Measurements from ENCODE around the gene GATA6.

DNA sequence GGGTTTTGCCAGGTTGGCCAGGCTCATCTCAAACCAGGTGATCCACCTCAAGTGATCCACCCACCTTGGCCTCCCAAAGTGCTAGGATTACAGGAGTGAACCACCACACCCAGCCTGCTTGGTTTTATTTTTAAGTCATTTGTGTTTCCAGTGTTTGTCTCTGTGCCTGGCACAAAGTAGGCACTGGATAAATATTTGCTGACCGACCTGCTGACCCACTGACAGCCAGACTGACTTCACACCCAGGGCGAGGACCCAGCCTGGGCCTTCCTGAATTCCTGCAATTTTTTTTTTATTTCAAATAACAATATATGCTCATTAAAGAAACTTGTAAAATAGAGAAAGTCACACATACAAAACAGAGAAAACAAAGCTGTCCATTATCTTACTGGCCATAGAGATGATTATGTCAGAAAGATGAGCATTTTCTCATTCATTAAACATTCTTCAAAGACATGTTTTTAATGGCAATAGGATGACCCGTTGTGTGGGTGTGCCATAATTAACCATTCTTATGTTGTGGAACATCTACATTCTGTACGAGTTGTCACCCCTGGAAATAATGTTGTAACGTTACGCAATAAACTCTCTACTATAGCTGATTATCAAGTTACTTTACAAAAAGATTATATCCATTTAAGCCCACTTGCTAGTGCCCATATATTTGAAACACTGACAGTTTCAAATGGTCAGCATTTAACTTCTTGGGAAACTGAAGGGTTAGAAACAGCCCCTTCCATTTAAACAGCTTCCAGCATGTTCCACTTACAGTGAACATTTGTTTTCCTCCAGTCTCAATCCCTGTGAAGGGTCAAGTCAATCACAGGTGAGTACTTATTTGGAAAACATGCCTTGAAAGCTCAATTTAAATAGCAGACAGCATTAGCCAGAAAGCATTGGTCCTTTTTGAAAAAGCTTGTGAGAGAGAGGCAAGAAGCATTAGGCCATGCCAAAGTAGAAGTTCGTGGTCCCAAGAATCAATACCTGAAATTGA lies 25.7 kb upstream of the GATA6 start:
- TF ChIP-seq POLR2A (IDR thresholded peaks at IDR 0.05; ENCODE audit: control extremely low read depth in 1 of 2, low read depth in 2 of 2, low read length in 2 of 2) (no peak), RNF2 (IDR thresholded peaks at IDR 0.05; ENCODE audit: borderline replicate concordance, low read depth, low read length, missing control alignments, poor library complexity, severe bottlenecking) (no peak), KDM1A (IDR thresholded peaks at IDR 0.05; ENCODE audit: borderline replicate concordance, low read length) (no peak), ASH2L (IDR thresholded peaks at IDR 0.05; ENCODE audit: low read length) (no peak), RAD21 (IDR thresholded peaks at IDR 0.05 in 1 of 2, conservative IDR thresholded peaks at IDR 0.05 in 1 of 2; ENCODE audit: low read depth in 2 of 2, low read length in 2 of 2) (no peak), TAF7 (optimal IDR thresholded peaks at IDR 0.05; ENCODE audit: borderline replicate concordance, low read depth, low read length) (no peak), SP1 (IDR thresholded peaks at IDR 0.05; ENCODE audit: low read depth, low read length) (no peak), JUN (IDR thresholded peaks at IDR 0.05; ENCODE audit: low read depth, low read length) (no peak), RFX5 (IDR thresholded peaks at IDR 0.05; ENCODE audit: borderline replicate concordance, low read depth, low read length) (no peak)
- TF ChIP-seq, protein P1, sequence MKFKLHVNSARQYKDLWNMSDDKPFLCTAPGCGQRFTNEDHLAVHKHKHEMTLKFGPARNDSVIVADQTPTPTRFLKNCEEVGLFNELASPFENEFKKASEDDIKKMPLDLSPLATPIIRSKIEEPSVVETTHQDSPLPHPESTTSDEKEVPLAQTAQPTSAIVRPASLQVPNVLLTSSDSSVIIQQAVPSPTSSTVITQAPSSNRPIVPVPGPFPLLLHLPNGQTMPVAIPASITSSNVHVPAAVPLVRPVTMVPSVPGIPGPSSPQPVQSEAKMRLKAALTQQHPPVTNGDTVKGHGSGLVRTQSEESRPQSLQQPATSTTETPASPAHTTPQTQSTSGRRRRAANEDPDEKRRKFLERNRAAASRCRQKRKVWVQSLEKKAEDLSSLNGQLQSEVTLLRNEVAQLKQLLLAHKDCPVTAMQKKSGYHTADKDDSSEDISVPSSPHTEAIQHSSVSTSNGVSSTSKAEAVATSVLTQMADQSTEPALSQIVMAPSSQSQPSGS (IDR thresholded peaks at IDR 0.05; ENCODE audit: low read length) = no peak
- TF ChIP-seq, protein P2, sequence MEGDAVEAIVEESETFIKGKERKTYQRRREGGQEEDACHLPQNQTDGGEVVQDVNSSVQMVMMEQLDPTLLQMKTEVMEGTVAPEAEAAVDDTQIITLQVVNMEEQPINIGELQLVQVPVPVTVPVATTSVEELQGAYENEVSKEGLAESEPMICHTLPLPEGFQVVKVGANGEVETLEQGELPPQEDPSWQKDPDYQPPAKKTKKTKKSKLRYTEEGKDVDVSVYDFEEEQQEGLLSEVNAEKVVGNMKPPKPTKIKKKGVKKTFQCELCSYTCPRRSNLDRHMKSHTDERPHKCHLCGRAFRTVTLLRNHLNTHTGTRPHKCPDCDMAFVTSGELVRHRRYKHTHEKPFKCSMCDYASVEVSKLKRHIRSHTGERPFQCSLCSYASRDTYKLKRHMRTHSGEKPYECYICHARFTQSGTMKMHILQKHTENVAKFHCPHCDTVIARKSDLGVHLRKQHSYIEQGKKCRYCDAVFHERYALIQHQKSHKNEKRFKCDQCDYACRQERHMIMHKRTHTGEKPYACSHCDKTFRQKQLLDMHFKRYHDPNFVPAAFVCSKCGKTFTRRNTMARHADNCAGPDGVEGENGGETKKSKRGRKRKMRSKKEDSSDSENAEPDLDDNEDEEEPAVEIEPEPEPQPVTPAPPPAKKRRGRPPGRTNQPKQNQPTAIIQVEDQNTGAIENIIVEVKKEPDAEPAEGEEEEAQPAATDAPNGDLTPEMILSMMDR (IDR thresholded peaks at IDR 0.05; ENCODE audit: control extremely low read depth in 1 of 3, insufficient read depth in 1 of 3, low read depth in 1 of 3, low read length in 3 of 3) = no peak
